Hepatocyte (in vitro differentiated cells): ENCODE measurements around the gene CFAP92. TPM values are rescaled to one million over a fixed set of nuclear protein-coding genes. Genes with fewer than 3 reads are reported as not detected.

Experiments
- DNase-seq: peaks from one replicate; pipeline ENCODE4 v3.0.0-alpha.2; 2016; ENCODE audit warnings: low spot score
- H2AFZ ChIP-seq: fragments of 200-600 bp; sonication (generic); 2 replicates; pipeline ENCODE4 v1.6.0; 2016; ENCODE audit warnings: antibody characterized with exemption, mild to moderate bottlenecking
- H3K27ac ChIP-seq: fragments of 200-600 bp; sonication (generic); 2 replicates; pipeline ENCODE4 v1.5.1; 2016; ENCODE audit warnings: mild to moderate bottlenecking
- H3K27me3 ChIP-seq: fragments of 200-600 bp; sonication (generic); 2 replicates; pipeline ENCODE4 v1.6.1; 2016
- H3K36me3 ChIP-seq: fragments of 200-600 bp; sonication (generic); replicated peaks from 2 replicates; pipeline ENCODE4 v1.5.1; 2016; ENCODE audit warnings: low read depth; ENCODE audit not compliant: insufficient read depth
- H3K4me1 ChIP-seq: fragments of 200-600 bp; sonication (generic); 2 replicates; pipeline ENCODE4 v1.5.1; 2016; ENCODE audit warnings: mild to moderate bottlenecking, moderate library complexity; ENCODE audit not compliant: insufficient read depth
- H3K4me2 ChIP-seq: fragments of 200-600 bp; sonication (generic); 2 replicates; pipeline ENCODE4 v1.6.0; 2016
- H3K4me3 ChIP-seq: fragments of 200-600 bp; sonication (generic); 2 replicates; pipeline ENCODE4 v1.5.1; 2016; ENCODE audit warnings: mild to moderate bottlenecking
- H3K79me2 ChIP-seq: fragments of 200-600 bp; sonication (generic); 2 replicates; pipeline ENCODE4 v1.6.0; 2017; ENCODE audit warnings: mild to moderate bottlenecking
- H3K9me2 ChIP-seq: fragments of 200-600 bp; sonication (generic); replicated peaks from 2 replicates; pipeline ENCODE4 v1.6.0; 2017; ENCODE audit warnings: mild to moderate bottlenecking; ENCODE audit not compliant: insufficient read depth
- H3K9me3 ChIP-seq: fragments of 200-600 bp; sonication (generic); 2 replicates; pipeline ENCODE4 v1.5.1; 2016; ENCODE audit warnings: low read depth, mild to moderate bottlenecking
- H4K20me1 ChIP-seq: fragments of 200-600 bp; sonication (generic); 2 replicates; pipeline ENCODE4 v1.6.0; 2016; ENCODE audit warnings: mild to moderate bottlenecking; ENCODE audit not compliant: insufficient read depth, poor library complexity, severe bottlenecking
- EZH2 ChIP-seq: fragments of 200-600 bp; sonication (generic); IDR thresholded peaks from 2 replicates; pipeline ENCODE4 v1.6.1; 2016; ENCODE audit warnings: antibody characterized with exemption, mild to moderate bottlenecking, borderline replicate concordance
- EZH2phosphoT487 ChIP-seq: fragments of 200-600 bp; sonication (generic); IDR thresholded peaks from one replicate; pipeline ENCODE4 v1.6.1; 2018; ENCODE audit warnings: antibody characterized with exemption, mild to moderate bottlenecking, low read depth, moderate library complexity; ENCODE audit not compliant: unreplicated experiment, severe bottlenecking
- WGBS: methylation state at CpG from one replicate; pipeline ENCODE4 v1.1.6; 2016; ENCODE audit warnings: low lambda C conversion rate; ENCODE audit errors: missing lambda C conversion rate; 5-methylcytosine and 5-hydroxymethylcytosine counted together
- polyA plus RNA-seq: library from polyadenylated mRNA; unstranded; fragments of >200 nt; fragmentation: Nextera tagmentation; extraction: Ambion mirVana; gene quantifications from 2 replicates; pipeline ENCODE4 v1.2.1, GENCODE V29; 2016
- total RNA-seq: library from RNA; depleted of rRNA; stranded (reverse); fragments of >200 nt; gene quantifications from 2 replicates; pipeline ENCODE4 v1.2.3, GENCODE V29; 2014
- TF ChIP-seq, protein P1 (sequence below): fragments of 200-600 bp; sonication (generic); IDR thresholded peaks from 2 replicates; pipeline ENCODE4 v1.5.1; 2016; ENCODE audit warnings: antibody characterized with exemption, mild to moderate bottlenecking; ENCODE audit not compliant: poor library complexity

The CFAP92 gene
- total and polyA plus RNA-seq, 2 experiments from 2014 or later: 0.17 to 0.35 TPM

- Histone ChIP-seq H4K20me1 (no peaks in the 10 kb centered on the region), H3K4me1 (no peaks in the 10 kb centered on the region), H3K4me3 (no peak overlapping the region), H3K9me3 (peaks cover 5% of the 10 kb centered on the region), H3K79me2 (no peaks in the 10 kb centered on the region), H2AFZ (no peak overlapping the region), H3K9me2 (no peaks in the 10 kb centered on the region), H3K27ac (no peak overlapping the region), H3K4me2 (no peak overlapping the region), H3K27me3 (no peaks in the 10 kb centered on the region), H3K36me3 (no peaks in the 10 kb centered on the region)
- no peak for DNase-seq
- no peak for TF ChIP-seq EZH2
- TF ChIP-seq, protein P1, sequence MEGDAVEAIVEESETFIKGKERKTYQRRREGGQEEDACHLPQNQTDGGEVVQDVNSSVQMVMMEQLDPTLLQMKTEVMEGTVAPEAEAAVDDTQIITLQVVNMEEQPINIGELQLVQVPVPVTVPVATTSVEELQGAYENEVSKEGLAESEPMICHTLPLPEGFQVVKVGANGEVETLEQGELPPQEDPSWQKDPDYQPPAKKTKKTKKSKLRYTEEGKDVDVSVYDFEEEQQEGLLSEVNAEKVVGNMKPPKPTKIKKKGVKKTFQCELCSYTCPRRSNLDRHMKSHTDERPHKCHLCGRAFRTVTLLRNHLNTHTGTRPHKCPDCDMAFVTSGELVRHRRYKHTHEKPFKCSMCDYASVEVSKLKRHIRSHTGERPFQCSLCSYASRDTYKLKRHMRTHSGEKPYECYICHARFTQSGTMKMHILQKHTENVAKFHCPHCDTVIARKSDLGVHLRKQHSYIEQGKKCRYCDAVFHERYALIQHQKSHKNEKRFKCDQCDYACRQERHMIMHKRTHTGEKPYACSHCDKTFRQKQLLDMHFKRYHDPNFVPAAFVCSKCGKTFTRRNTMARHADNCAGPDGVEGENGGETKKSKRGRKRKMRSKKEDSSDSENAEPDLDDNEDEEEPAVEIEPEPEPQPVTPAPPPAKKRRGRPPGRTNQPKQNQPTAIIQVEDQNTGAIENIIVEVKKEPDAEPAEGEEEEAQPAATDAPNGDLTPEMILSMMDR: no peak
- no peak for TF ChIP-seq EZH2phosphoT487
- WGBS: 90% methylated on average over 1 of the region's 1 CpG
These were observed 73.9 kb downstream of the CFAP92 start for GRCh38 chr3:128919988-128920387.

GRCh38 chr3:128917291-128917690 is 76.6 kb downstream of the CFAP92 start:
- Histone ChIP-seq H3K36me3 (no peaks in the 10 kb centered on the region), H3K9me3 (no peaks in the 10 kb centered on the region), H3K4me2 (no peak overlapping the region), H3K79me2 (no peaks in the 10 kb centered on the region), H3K4me1 (no peaks in the 10 kb centered on the region), H3K27me3 (no peaks in the 10 kb centered on the region), H3K27ac (no peak overlapping the region), H4K20me1 (no peaks in the 10 kb centered on the region), H3K4me3 (no peak overlapping the region), H3K9me2 (no peaks in the 10 kb centered on the region), H2AFZ (no peak overlapping the region)
- 87% methylated on average over 2 of the region's 2 CpGs for WGBS
- TF ChIP-seq EZH2 (no peak), EZH2phosphoT487 (no peak)
- TF ChIP-seq, protein P1: no peak
- DNase-seq: no peak

- no peaks in the 10 kb centered on the region for H4K20me1 ChIP-seq
- H3K9me3 ChIP-seq: no peaks in the 10 kb centered on the region
- H3K27me3 ChIP-seq: no peaks in the 10 kb centered on the region
- H3K4me2 ChIP-seq: no peak overlapping the region
- no peaks in the 10 kb centered on the region for H3K9me2 ChIP-seq
- no peak overlapping the region for H3K27ac ChIP-seq
- no peak overlapping the region for H2AFZ ChIP-seq
- no peak for DNase-seq
- no peaks in the 10 kb centered on the region for H3K36me3 ChIP-seq
- H3K4me1 ChIP-seq: no peaks in the 10 kb centered on the region
- H3K79me2 ChIP-seq: no peaks in the 10 kb centered on the region
- TF ChIP-seq EZH2phosphoT487 (no peak), EZH2 (no peak)
- TF ChIP-seq, protein P1: no peak
- no peak overlapping the region for H3K4me3 ChIP-seq
- 94% methylated on average over 10 of the region's 10 CpGs for WGBS
These were observed 78.8 kb downstream of the CFAP92 start for GRCh38 chr3:128914966-128915645.
